GM10847 (cell line): ENCODE results near the gene FGF18.

Experiments used
- POLR2A ChIP-seq: IDR thresholded peaks from 2 replicates; pipeline ENCODE4 v1.6.1; 2011; ENCODE audit not compliant: insufficient read length; ENCODE audit errors: extremely low read depth

The FGF18 gene

DNA sequence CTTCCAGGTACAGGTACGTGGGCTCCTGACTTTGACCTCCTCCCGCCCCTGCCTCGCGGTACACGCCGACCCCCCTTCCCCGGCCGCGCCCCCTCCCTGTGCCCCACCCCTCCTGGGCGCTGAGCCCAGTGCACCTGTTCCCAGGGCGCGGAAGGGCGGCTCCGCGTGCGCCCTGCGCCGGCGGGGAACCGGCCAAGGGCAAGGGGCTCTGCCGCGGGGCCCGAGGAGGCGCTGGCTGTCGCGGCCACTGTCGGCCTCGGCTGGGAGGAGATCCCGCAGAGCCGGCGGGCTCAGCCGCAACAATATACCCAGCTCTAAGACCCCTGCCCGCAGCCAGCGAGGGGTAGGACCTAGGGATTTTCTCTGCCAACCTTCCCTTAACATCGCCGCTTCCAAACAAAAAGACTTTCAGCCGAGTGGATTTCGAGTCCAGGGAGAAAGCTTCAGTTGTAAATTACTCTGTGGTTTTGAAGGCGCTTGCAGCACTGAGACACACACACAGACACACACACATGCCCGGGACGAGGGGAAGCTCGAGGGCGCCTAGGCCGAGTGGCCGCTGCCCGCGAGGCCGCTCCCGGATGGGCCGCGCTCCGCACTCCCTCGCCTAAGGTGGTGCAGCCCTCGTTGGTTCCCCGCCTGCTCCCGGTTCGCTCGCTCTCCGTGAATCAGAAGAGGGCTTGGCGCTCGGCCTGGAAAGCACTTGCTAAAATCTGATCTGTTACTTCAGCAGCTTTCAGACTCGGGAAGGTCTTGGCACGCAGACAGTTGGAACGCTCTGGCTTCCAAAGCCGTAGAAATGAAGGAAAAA, 1.2 kb downstream of the FGF18 start:
- no peak for TF ChIP-seq POLR2A

DNA sequence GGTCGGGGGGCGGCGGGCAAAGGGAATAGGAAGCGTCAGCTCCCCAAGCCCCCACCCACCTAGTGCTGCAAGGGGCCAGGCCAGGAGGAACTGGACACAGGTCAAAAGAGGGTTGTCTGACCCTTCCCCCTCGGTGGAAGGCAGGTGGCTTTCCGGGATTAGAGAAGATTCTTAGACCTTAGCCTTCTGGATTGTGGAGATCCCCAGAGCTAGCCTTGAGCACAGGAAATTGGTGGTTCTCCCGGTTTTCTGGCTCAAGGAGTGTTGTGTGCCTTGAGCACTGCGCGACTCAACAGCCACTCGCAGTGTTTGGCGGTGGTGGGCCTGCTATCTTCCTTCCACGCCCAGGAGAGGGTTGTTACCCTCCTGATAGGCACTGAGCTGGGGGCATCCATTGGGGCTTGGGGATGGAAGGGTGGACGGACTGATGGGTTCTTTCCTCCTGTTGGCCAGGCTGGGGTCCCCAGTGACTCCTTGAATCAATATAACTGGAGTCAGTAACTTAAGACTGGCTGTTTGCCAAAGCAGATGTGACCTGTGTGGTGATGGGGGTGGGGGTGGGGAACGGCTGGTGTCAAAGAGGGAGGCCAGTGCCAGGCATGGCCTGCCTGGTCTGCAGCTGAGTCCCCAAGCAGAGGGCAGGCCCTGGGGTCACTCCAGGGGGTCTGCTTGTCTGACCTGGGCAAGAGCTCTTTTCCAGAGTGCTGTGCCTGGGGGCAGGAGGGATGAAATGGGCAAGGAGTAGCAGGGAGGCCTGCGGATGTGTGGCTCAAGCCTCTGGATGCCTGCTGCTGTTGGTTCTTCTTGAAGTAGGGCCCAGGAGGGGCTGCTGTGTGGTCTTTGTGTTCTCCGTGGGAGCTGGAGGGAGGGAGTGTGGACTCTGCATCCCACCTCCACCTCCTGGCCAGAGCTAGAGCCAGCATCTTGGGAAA, 2.1 kb downstream of the FGF18 start:
- TF ChIP-seq POLR2A: no peak

DNA sequence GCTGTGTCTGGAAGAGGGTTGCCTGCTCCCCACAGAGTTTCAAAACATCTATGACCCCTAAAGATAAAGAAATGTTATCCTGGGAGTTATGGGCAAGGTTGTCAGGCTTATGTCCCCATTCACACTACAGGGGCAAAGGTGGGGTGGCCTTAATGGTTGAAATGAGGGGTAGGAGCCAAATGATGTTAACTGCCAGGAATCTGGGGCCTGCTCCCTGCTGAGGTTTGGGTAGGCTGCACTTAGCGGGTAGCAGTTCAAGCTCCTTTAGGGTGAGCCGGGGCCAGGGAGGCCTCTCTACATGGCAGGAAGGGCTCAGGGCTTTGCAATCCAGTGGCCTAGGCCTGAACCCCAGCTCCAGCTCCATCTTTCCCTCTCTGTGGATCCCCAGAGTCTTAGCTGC, 3.0 kb downstream of the FGF18 start:
- TF ChIP-seq POLR2A: no peak

DNA sequence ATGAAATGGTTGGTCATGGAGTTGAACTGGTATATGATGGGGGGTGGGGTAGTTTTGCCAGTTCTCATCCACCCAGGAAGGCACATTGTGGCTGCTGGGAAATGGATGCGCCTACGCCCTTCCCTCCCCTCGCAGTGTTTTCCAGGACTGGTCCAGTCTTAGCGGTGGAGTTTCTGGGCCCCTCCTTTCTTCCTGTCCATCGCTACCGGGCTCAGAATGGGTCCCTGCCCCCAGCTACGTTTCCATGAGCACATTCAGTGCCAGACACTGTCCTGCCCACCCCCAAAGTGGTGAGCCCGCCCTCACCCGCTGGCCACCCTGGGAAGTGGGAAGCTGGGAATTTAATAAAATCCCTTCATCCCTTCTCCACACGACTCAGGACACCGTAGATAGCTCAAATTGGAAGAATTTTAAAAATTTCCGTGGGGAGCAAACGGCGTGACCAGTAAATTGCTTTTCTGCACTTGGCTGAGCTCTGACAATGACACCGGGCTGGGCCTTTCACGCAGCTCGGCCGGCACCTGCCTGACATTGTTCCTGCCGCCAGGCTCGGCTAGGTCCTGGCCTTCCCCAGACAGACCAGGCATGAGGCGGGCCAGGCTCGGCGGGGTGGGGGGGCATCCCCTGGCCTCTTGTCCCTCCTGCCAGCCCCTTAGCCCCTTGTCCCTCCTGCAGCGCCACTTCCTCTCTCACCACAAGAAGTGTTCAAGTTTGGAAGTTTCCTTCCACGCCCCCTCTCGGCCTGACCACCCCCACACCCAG, 3.6 kb downstream of the FGF18 start:
- no peak for TF ChIP-seq POLR2A

DNA sequence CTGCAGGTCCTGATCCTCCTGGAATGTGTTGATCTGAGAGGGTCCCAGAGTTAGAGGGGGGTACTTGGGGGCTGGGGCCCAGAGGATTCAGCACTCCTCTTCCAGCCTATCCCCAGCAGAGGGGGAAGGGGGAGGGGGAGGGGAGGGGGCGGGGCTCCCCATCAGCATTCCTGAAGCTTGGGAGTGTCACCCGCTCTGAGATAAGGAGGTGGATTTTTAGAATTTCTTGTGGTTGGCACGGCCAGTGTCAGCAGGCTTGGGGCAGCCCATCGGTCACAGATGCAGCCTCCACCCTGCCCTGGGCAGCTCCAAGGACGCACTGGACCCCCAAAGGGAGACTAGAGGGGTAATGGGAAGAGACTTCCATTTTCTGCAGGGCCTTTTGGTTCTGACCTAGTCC, 5.3 kb downstream of the FGF18 start:
- no peak for TF ChIP-seq POLR2A

DNA sequence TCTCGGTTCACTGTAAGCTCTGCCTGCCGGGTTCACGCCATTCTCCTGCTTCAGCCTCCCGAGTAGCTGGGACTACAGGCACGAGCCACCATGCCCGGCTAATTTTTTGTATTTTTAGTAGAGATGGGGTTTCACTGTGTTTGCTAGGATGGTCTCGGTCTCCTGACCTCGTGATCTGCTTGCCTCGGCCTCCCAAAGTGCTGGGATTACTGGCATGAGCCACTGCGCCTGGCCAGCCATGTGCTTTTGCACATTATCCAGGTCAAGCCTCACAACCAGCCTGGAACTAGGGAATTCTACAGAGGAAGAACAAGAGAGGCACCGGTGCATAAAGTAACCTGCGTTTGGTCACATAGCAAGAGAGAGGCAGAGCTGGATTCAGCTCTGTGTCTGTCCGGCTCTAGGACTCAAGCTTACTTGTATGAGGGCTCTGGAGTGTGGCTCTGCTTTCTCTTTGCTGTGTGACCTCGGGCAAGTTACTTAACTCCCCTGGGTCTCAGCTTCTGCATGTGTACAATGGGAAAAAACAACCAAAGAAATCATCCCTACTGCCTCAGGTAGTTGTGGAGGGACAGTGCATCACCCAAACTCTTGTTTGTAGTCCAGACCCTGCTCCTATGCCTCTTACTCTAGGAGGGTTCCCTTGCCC, 6.3 kb downstream of the FGF18 start:
- no peak for TF ChIP-seq POLR2A

DNA sequence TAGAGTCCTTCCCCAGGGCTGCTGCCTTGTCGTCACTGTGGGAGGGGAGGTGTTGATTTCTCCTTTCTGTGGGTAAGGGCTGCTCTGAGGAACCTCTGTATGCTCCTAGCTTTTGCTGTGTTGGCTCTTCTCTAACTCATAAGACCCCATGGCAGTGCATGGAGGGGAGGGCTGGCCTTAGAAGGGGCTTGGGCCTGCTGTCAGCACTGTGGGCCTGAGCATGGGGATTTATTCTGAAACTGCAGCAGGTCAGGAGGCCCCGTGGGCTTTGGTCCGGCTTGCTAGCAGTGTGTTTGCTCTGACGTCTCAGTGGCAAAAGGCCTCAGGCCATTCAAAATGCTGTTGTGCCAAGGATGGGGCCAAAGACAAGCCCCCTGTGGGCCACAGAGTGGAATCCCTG, 6.8 kb downstream of the FGF18 start:
- no peak for TF ChIP-seq POLR2A

DNA sequence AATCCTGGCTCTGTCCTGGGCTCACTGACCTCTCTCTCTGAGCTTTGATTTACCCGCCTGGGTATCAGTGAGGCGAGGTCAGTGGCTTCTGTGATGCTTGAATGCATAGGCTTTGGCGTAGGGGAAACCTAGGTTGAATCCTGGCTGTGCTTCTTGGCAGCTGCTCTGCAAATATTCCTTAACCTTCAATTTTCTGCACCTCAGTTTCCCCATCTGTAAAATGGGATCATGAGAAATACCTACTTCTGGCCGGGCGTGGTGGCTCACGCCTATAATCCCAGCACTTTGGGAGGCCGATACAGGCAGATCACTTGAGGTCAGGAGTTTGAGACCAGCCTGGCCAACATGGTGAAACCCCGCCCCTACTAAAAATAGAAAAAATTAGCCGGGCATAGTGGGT, 7.2 kb downstream of the FGF18 start:
- no peak for TF ChIP-seq POLR2A

DNA sequence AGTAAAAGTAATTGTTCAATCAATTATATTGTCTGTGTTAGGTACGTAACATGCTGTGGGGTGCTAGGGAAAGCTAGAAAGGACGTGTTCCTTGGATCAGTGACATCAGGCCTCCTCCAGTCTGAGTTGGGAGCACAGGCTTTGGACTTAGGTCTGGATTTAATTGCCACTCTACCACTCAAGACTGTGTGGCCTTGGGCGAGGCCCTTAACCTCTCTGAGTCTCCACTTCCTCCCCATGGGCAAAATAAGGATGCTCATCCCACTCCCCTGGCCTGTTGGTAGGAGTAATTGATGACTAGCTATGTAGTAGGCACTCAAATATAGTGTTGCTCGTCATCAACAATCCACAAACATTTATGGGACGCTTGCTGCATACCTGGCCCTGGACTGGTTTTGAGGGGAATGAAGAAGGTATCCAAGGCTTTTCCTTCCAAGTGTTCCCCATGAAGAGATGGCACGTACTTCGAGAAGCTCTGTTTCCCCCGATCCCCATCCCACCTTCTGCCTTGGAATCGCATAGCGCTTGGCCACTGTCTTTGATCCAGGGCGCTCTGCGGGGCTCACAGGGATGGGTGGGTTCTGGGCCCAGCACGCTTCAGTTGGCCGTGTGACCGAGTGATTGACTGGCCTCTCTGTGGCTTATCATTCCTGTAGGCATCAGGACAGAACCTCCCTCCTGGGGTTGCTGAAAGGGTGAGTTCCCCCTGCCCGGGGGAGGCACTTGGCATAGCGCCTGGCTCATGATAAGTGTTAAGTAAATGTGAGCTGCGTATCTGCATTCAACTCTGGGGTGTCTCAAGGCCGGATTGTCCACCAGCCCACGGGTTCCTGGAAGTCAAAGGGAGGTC, 8.1 kb downstream of the FGF18 start:
- no peak for TF ChIP-seq POLR2A

DNA sequence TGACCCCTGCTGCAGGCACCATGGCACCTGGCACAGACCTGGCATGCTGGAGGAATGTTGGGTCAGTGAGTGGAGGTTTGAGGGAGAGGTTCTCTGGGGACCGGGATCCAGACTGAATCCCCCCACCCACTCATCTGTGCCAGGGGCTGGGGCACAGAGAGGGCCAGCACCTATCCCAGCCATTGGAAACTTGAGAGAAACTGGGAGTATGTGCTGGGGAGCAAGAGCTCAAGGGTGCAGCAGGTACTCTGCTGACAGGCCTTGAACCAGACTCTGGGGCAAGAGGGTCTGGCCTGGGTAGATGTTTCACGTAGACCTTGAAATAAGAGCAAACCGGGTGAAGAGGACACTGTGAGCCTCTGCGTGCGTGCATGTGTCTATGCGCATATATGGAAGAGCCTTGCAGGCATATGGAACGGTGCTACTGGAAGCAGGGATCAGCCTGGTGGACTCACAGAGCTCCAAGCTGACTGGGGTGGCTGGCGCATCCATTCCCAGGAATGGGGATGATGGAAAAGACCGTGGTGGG, 8.8 kb downstream of the FGF18 start:
- TF ChIP-seq POLR2A: no peak

DNA sequence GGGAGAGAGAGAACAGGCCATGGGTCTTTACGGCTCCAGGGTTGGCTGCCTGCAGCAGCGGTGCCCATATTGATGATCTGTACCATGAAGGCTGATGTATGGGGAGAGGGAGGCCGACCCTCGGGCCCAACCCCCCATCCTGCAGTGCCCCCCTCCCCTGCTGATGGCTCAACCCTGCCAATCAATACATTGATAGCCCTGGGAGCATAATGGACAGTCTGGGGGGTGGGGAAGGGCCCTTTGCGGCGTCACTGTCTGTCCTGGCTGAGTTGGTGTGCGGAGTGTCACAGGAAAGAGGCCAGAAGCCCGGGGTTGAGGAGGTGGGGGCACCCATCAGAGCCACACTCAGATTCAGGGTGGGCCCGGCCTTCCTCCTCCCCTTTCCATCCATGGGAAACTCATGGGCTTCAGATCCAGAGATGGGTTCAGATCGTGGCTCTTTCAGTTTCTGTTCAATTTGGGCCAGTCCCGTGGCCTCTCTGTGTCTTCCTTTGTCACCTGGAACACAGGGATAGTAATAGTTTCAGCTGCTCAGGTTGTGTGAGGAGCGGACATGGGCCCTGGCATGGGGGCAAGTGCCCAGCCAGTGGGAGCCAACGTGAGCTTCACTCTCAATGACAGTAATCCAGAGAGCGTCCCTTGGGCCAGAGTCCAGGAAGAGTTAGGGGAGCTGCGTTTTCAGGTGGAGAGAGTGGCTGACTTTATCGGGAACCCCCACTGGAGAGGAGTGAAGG, 9.5 kb downstream of the FGF18 start:
- no peak for TF ChIP-seq POLR2A

DNA sequence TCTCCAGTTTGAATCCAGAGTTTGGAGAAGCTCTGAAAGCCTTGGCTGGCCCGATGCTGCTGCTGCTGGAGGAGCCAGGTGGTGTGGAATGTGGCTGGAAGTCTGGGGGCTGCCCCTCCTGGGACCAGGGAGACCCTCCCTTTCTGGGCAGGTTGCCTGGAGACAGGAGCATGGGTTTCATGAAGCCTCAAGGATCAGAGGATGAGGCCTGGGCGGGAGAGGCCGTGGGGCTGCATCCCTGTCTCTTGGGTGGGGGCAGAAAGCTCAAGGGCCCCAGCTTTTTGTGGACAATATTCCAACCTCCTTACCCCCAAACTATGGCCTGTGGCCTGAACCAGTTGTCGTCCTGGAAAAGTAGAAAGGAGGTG, 10.1 kb downstream of the FGF18 start:
- no peak for TF ChIP-seq POLR2A

DNA sequence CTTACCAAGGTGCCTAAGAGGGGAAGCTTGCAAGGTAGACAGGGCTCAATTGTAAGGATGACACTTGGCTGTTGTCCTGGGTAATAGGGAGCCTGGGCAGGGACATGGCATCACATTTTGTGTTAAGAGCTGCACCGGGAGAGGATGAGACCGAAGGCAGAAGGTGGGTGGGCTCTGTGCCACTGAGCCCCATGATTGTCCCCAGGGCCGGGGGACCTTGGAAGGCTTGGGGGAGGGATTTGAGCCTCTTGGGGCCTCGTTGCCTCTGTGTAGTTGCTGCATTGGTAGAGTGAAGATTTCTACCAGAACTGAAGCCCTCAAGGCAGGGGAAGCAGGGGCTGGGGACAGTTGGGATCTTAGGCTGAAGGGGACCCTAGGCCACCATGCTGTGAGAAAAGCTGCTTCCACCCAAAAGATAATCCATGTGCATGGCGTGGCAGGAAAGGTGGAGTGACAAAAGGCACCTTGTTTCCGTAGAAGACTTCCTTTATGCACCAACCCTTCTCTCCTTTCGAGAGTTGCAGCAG, 11.9 kb downstream of the FGF18 start:
- TF ChIP-seq POLR2A: no peak
